Keratinocyte (primary cell): Measurements from ENCODE around the gene AK8. TPM values are rescaled to one million over a fixed set of nuclear protein-coding genes. Genes with fewer than 3 reads are reported as not detected.

Source experiments
- DNase-seq: peaks from one replicate; pipeline ENCODE4 v3.0.0-alpha.2; 2011; ENCODE audit warnings: low read depth, missing footprints, low spot score
- FAIRE-seq: peaks from 2 replicates; lab custom pipeline; 2011; peaks lifted over from hg19 to GRCh38; lab: Jason Lieb, UNC
- H2AFZ ChIP-seq: 2 replicates; pipeline ENCODE4 v1.6.0; 2012; ENCODE audit warnings: low read length, control low read depth, inconsistent platforms; ENCODE audit not compliant: control insufficient read depth
- H3K27ac ChIP-seq: 2 replicates; pipeline ENCODE4 v1.5.1; 2011; ENCODE audit warnings: low read length; ENCODE audit not compliant: control insufficient read depth, insufficient read depth
- H3K27me3 ChIP-seq: 3 replicates; pipeline ENCODE4 v1.6.0; 2011; ENCODE audit warnings: low read length; ENCODE audit not compliant: control insufficient read depth, insufficient read depth; ENCODE audit errors: extremely low read depth
- H3K36me3 ChIP-seq, 2 experiments: 2 replicates in 1 of 2; 3 replicates in 1 of 2; pipeline ENCODE4 v1.5.1; 2011; ENCODE audit warnings: low read length in 2 of 2, mild to moderate bottlenecking in 1 of 2; ENCODE audit not compliant: control insufficient read depth in 2 of 2, insufficient read depth in 2 of 2; ENCODE audit errors: extremely low read depth in 1 of 2
- H3K4me1 ChIP-seq: 3 replicates; pipeline ENCODE4 v1.5.1; 2011; ENCODE audit warnings: low read length; ENCODE audit not compliant: control insufficient read depth, insufficient read depth; ENCODE audit errors: extremely low read depth
- H3K4me2 ChIP-seq: 3 replicates; pipeline ENCODE4 v1.6.0; 2011; ENCODE audit warnings: low read depth, low read length; ENCODE audit not compliant: control insufficient read depth, insufficient read depth; ENCODE audit errors: extremely low read depth
- H3K4me3 ChIP-seq, 3 experiments: fragments of 200-600 bp in 1 of 3; sonication (generic) in 1 of 3; 2 replicates in 2 of 3; 3 replicates in 1 of 3; pipeline ENCODE4 v1.5.1; 2011 to 2016; ENCODE audit warnings: low read length in 3 of 3, mild to moderate bottlenecking in 3 of 3, control low read depth in 2 of 3, inconsistent platforms in 1 of 3, low read depth in 1 of 3, mixed read lengths in 1 of 3, mixed run types in 1 of 3, moderate library complexity in 1 of 3; ENCODE audit not compliant: control insufficient read depth in 2 of 3, insufficient read depth in 2 of 3; ENCODE audit errors: extremely low read depth in 1 of 3
- H3K79me2 ChIP-seq: 2 replicates; pipeline ENCODE4 v1.6.0; 2012; ENCODE audit warnings: low read length; ENCODE audit not compliant: control insufficient read depth, insufficient read depth
- H3K9ac ChIP-seq: 3 replicates; pipeline ENCODE4 v1.6.0; 2011; ENCODE audit warnings: low read length; ENCODE audit not compliant: control insufficient read depth, insufficient read depth; ENCODE audit errors: extremely low read depth
- H3K9me1 ChIP-seq: 3 replicates; pipeline ENCODE4 v1.6.0; 2011; ENCODE audit warnings: low read length; ENCODE audit not compliant: control insufficient read depth, insufficient read depth; ENCODE audit errors: extremely low read depth
- H3K9me3 ChIP-seq: 2 replicates; pipeline ENCODE4 v1.5.1; 2012; ENCODE audit warnings: low read depth, low read length; ENCODE audit not compliant: control insufficient read depth
- H4K20me1 ChIP-seq: 3 replicates; pipeline ENCODE4 v1.6.0; 2011; ENCODE audit warnings: low read length; ENCODE audit not compliant: control insufficient read depth, insufficient read depth; ENCODE audit errors: extremely low read depth
- EZH2 ChIP-seq: IDR thresholded peaks from one replicate; pipeline ENCODE4 v1.6.1; 2012; ENCODE audit warnings: inconsistent platforms, mild to moderate bottlenecking, low read length, moderate library complexity
- dilution Hi-C: fragments of 300-500 bp; cut with MboI; formaldehyde crosslinking; loops from one replicate; pipeline ENCODE4 v1.7.0; 2020; ENCODE audit warnings: low sequenced_read_pairs; ENCODE audit not compliant: extremely low pct_ligation_motif_present
- polyA plus RNA-seq, 5 experiments: library from polyadenylated mRNA; depleted of rRNA in 3 of 5; stranded (reverse) in 3 of 5; stranded (forward) in 1 of 5; unstranded in 1 of 5; fragments of >200 nt; gene quantifications; 1 replicate in 1 of 5; 2 replicates in 3 of 5; 3 replicates in 1 of 5; pipeline versions ENCODE4 v1.2.1 to v1.2.3, GENCODE V29; 2011 to 2012; ENCODE audit warnings: missing spikeins in 2 of 5, low read depth in 1 of 5, low replicate concordance in 1 of 5
- TF ChIP-seq, protein P1 (sequence below), 3 experiments: IDR thresholded peaks in 1 of 3; conservative IDR thresholded peaks in 1 of 3; optimal IDR thresholded peaks in 1 of 3; 2 replicates in 2 of 3; 3 replicates in 1 of 3; pipeline versions ENCODE3 to v1.5.1; 2011; ENCODE audit warnings: low read length in 3 of 3, mild to moderate bottlenecking in 3 of 3, moderate library complexity in 2 of 3, control low read depth in 1 of 3, inconsistent platforms in 1 of 3; ENCODE audit not compliant: insufficient read depth in 2 of 3; ENCODE audit errors: extremely low read depth in 1 of 3

The AK8 gene
- polyA plus RNA-seq, 1 donor (not counting 4 experiments of a cell fraction or from before 2014, with no cell fraction given): 0.24 TPM

DNA sequence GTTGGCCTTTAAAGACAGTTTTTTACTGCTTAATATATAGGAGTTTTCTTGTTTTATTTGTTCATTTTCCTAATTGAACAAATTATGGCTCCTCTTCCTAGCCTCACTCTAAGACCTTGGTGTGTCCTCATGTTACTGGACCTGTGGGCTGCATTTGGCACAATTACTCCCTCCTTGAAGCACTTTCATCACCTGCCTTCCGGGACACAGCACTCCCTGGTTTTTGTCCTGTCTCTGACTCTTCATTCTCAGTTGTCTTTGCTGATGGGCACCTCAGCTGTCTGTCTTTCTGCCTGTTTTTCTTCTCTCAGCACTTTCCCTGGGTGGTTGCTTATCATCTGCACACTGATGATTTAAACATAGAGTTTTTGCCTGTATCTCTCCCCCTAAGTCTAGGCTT lies 194.2 kb downstream of the AK8 start:
- peaks cover 24 to 35% of the 10 kb centered on the region in 2 experiments for H3K36me3 ChIP-seq

DNA sequence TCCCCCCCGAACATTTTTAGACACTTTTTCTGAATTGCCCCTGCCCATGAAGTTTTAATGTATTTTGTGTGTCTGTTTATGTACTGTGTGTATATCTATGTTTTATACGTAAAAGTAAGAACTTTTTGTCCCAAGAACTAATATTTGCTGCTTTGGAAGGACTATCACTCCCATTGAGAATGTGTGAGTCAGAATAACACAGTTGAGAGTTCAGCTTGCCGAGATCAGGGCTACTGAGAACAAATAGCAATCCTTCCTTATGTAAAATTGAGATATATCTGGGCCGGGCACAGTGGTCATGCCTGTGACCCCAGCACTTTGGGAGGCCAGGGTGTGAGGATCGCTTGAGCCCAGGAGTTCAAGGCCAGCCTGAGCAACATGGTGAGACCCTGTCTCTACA lies 196.5 kb downstream of the AK8 start:
- H3K9me3 ChIP-seq: no peaks in the 10 kb centered on the region
- no peaks in the 10 kb centered on the region for H3K9me1 ChIP-seq
- peaks cover 14% of the 10 kb centered on the region for H4K20me1 ChIP-seq
- no peak overlapping the region for H3K4me3 ChIP-seq
- dilution Hi-C loops: no loop called here
- H3K4me1 ChIP-seq: no peaks in the 10 kb centered on the region
- peaks cover 22 to 46% of the 10 kb centered on the region in 2 experiments for H3K36me3 ChIP-seq
- FAIRE-seq (no peak), DNase-seq (no peak)
- no peak overlapping the region for H3K4me2 ChIP-seq
- no peak overlapping the region for H2AFZ ChIP-seq
- H3K9ac ChIP-seq: no peak overlapping the region
- no peaks in the 10 kb centered on the region for H3K27me3 ChIP-seq
- TF ChIP-seq EZH2: no peak
- TF ChIP-seq, protein P1, sequence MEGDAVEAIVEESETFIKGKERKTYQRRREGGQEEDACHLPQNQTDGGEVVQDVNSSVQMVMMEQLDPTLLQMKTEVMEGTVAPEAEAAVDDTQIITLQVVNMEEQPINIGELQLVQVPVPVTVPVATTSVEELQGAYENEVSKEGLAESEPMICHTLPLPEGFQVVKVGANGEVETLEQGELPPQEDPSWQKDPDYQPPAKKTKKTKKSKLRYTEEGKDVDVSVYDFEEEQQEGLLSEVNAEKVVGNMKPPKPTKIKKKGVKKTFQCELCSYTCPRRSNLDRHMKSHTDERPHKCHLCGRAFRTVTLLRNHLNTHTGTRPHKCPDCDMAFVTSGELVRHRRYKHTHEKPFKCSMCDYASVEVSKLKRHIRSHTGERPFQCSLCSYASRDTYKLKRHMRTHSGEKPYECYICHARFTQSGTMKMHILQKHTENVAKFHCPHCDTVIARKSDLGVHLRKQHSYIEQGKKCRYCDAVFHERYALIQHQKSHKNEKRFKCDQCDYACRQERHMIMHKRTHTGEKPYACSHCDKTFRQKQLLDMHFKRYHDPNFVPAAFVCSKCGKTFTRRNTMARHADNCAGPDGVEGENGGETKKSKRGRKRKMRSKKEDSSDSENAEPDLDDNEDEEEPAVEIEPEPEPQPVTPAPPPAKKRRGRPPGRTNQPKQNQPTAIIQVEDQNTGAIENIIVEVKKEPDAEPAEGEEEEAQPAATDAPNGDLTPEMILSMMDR (optimal IDR thresholded peaks at IDR 0.05 in 1 of 3, IDR thresholded peaks at IDR 0.05 in 1 of 3, conservative IDR thresholded peaks at IDR 0.05 in 1 of 3; ENCODE audit: extremely low read depth in 1 of 3, insufficient read depth in 2 of 3, low read length in 3 of 3): no peak
- H3K27ac ChIP-seq: no peak overlapping the region
- H3K79me2 ChIP-seq: peaks cover 69% of the 10 kb centered on the region

More for the DNA sequence above, 194.2 kb downstream of the AK8 start:
- Histone ChIP-seq H3K9ac (no peak overlapping the region), H3K27ac (no peak overlapping the region), H3K9me3 (no peaks in the 10 kb centered on the region), H3K79me2 (peaks cover 46% of the 10 kb centered on the region), H3K4me1 (no peaks in the 10 kb centered on the region), H4K20me1 (peaks cover 6% of the 10 kb centered on the region), H3K4me3 (no peak overlapping the region), H2AFZ (no peak overlapping the region), H3K9me1 (no peaks in the 10 kb centered on the region), H3K4me2 (no peak overlapping the region), H3K27me3 (no peaks in the 10 kb centered on the region)
- DNase-seq (no peak), FAIRE-seq (no peak)
- TF ChIP-seq, protein P1 (optimal IDR thresholded peaks at IDR 0.05 in 1 of 3, IDR thresholded peaks at IDR 0.05 in 1 of 3, conservative IDR thresholded peaks at IDR 0.05 in 1 of 3; ENCODE audit: extremely low read depth in 1 of 3, insufficient read depth in 2 of 3, low read length in 3 of 3): no peak
- no peak for TF ChIP-seq EZH2
- dilution Hi-C loops: no loop called here
